Activated CD4-positive, CD25-positive, alpha-beta regulatory T cell (primary cell): ENCODE data around the gene PYGM.
"Not testable (repeated sequence)": the region's sequence is repeated elsewhere in the genome, so short reads cannot be mapped to it uniquely, and the experiment has no call there.

Source experiments
- DNase-seq, 4 experiments: peaks; one replicate each; lab custom pipeline; 2025; lab: John Stamatoyannopoulos, UW

PYGM gene

GRCh38 chr11:64716473-64717267 lies 43.1 kb downstream of the PYGM start:
- no peak for DNase-seq

GRCh38 chr11:64715756-64716472 lies 43.9 kb downstream of the PYGM start:
- no peak for DNase-seq

GRCh38 chr11:64715110-64715509 lies 44.7 kb downstream of the PYGM start:
- no peak for DNase-seq

DNA sequence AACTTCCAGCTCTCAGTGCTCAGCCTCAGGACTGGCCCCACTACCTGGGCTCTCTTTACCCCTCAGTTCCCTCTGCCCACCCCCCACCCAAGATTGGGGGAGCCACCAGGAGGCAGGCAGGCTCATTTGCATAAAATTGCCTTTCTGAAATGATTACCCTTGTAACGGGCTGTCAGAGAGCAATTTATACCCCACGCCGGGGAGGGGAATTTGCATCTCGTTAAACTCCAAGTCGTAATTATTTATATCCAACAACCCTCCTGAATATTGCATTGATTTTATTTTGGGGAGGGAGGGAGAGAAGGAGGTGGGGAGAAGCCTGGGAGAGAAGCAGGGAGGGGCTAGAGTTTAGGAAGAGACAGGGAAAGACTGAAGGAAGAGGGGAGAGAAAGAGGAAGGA lies 45.1 kb downstream of the PYGM start:
- no peak for DNase-seq

DNA sequence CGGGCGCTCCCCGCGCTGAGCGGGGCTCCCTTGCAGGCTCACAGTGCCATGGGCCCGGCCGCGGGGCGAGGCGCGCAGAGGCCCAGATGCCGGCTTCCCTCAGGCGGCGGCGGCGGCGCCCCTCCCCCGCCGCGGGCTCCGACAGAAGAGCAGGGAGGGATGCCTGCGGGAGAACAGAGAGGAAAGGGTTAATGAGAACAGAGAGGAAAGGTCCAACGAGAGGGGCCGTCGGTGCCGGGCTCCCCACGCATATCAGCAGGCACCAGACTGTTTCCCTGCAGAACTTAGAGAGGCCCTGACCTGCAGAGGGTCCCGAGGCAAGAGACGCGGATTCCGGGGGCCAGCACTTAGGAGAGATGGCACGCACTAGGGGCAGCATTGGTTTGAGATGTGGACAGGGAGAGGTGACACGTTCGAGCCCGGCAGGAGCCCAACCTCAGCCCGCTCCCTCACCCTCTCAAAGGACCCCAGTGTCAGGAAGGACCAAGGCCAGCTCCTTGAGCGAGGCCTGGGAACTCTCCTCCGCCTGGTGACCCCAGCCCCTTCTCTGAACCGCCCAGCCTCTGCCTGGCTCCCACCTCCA lies 45.9 kb downstream of the PYGM start:
- DNase-seq, result no peak

DNA sequence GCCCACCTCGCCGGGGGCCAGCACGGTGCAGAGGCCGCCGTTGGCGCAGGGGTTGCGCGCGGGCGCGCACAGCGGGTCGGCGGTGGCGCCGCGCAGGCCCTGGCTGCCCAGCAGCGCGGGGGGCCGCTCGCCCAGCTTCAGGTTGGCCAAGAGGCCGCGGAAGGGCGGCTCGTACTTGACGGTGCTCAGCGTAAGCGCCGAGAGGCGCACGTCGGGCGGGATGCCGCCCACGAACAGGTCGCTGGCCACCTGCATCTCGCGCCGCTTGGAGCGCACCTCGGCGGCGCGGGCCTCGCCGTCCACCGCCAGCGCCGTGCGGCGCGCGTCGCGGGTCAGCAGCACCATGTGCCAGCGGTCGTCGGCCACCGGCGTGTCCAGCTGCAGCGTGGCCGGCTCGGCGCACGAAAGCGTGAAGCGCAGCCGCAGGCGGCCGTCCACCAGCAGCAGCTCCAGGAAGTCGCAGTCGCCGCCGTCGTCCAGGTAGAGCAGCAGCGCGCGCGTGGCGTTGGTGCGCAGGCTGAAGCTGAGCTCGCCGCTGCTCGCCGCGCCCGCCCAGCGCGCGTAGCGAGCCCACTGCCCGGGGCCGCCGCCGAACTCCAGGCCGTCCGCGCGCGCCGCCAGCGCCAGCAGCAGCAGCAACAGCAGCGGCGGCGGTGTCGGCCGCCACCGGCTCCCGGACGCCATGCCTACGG lies 46.6 kb downstream of the PYGM start:
- DNase-seq, result no peak

DNA sequence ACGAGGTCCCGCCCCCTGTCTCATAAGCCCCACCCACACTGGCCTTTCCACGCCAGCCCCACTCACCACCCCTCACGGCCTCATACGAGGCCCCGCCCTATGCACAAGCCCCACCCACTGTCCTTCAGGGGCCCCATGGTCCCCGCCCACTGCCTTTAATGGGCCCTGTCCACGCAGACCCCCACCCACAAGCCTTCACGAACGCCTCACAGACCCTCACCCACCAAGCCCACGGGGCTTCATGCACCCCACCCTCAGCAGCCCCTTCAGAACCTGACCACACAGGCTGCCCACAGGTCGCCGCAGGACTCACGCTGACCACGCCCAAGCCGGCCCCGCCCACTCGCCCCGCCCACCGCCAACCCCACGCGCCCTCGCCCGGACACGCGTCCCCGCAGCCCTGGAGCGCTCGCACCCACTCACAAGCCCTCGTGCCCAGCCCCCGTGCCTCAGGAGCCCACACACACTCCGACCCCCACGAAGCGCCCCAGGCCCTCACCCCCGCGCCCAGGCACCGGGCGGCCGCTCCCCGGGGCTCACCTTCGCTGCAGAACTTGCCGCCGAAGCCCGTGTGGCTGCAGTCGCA lies 47.3 kb downstream of the PYGM start:
- DNase-seq, result no peak

- no peak for DNase-seq
Measured at GRCh38 chr11:64711956-64712362, 47.8 kb downstream of the PYGM start.

DNA sequence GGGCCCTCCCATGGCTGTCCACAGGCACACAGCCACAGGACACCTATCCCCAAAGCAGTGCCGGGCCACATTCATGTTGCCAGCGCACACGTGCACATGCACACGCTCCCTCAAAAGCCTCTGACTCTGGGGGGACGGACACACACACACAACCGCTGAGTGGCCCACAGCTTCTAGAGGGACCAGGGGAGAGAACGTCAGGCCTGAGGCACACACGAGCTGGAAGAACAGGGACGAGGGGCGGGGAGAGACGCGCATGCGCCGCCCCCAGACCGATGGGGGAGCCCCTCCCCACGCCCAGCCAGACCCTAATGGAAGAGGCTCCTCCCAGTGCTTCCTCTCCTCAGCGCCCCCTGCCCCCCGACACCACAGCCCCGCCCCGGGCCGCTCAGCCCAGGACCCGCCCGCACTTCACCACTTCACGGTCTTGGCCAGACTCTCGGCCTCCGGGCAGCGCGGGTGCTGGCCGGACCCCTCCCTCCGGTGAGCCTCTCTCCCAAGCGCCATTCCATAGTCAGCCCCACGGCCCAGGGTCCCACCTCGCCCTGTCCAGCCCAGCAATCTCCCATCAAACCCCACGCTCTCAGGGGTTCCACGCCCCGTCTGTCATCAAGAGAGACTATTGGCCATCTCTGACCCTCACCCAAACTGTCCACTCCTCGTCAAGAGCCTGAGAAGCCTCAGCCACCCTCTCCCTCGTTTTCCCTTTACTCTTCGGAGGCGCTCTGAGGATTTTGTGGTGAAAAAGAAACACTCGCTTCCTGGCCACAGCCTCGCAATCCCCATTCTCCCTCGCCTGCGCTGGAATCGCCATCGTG lies 48.4 kb downstream of the PYGM start:
- no peak for DNase-seq

DNA sequence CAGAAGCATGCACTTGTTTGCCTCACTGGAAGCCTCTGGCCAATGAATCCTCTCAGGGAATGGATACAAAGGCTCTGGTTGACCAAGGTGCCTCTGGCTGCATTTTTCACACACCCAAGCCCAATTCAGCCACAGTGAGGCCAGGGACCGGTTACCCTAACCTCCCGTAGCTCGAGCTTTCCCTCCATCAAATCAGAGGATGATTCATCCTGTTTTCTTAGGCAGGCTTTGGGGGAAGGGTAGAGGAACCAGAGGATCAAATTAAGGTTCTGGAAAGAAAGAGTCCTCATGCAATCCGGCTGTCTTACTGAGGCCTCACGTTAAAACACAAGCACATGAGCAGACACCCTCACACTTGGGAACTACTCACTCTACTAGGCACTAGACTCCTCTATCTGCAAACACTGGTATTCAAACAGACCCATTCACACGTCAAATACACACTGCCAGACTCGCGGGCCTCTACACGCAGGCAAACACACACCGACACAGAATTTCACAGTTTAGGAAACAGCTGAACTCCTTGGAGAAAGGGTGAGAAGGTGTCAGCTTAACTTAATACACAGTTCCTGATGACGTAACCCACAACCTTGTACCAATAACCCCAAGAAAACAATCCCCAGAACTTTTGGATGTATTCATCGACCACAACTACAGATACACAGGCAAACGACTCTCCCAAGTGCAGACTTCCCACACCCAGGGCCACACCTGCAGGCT lies 49.2 kb downstream of the PYGM start:
- no peak for DNase-seq

- DNase-seq, result no peak
Measured at GRCh38 chr11:64705501-64705900, 54.3 kb downstream of the PYGM start.

DNA sequence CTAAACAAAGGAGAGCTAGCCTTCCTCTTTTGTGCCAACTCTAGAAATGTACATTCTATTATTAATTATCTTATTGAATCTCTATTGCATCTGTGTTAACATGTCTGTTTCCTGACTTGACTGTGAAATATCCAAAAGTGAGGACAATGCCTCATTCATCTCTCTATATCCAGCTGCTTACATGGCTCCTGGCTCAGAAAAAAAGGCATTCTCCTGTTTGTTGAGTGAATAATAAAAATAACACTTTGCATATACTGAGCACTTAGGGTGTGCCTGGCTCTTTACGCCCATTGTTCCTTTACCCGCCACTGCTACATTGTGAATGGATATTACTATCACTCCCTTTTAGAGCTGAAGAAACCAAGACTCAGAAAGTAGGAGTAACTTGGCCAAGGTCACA lies 56.7 kb downstream of the PYGM start:
- DNase-seq, result no peak

DNA sequence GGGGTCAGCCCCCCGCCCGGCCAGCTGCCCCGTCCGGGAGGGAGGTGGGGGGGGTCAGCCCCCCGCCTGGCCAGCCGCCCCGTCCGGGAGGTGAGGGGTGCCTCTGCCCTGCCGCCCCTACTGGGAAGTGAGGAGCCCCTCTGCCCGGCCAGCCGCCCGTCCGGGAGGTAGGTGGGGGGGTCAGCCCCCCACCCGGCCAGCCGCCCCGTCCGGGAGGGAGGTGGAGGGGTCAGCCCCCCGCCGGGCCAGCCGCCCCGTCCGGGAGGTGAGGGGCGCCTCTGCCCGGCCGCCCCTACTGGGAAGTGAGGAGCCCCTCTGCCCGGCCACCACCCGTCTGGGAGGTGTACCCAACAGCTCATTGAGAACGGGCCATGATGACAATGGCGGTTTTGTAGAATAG lies 57.8 kb downstream of the PYGM start:
- not testable (repeated sequence) for DNase-seq

- DNase-seq, result no peak
Measured at GRCh38 chr11:64698427-64698826, 61.3 kb downstream of the PYGM start.

GRCh38 chr11:64697663-64698375 lies 62.0 kb downstream of the PYGM start:
- DNase-seq, result no peak
